GM12878 (cell line): ENCODE measurements around the gene ADAMTS17. TPM values are rescaled to one million over a fixed set of nuclear protein-coding genes. Genes with fewer than 3 reads are reported as not detected.

Experiments
- ATAC-seq: fragments of 200-7000 bp; cut with Tn5 transposase; 3 replicates; pipeline ENCODE4 v1.9.1; 2020; ENCODE audit warnings: mild to moderate bottlenecking, moderate library complexity
- BruUV-seq: library from RNA; stranded (reverse); fragments of 400-500 nt; replicated peaks from 2 replicates; lab custom pipeline; 2021; lab: Mats Ljungman, UMichigan
- CTCF ChIA-PET: fragments of 300-600 bp; sonication (Branson Sonifier 250); formaldehyde crosslinking; extraction: SDS; loops from one replicate; lab custom pipeline; 2021; ENCODE audit warnings: inconsistent platforms; lab: Yijun Ruan, JAX
- POLR2A ChIA-PET: fragments of 350-600 bp; formaldehyde crosslinking; extraction: SDS; loops from one replicate; lab custom pipeline; 2021; ENCODE audit warnings: inconsistent platforms; lab: Charles Lee
- RAD21 ChIA-PET: fragments of 300-600 bp; sonication (Branson Sonifier 250); formaldehyde crosslinking; loops from one replicate; lab custom pipeline; 2023; ENCODE audit warnings: antibody characterized with exemption; ENCODE audit not compliant: unreplicated experiment; lab: Charles Lee
- SMC1A ChIA-PET: fragments of 300-600 bp; sonication (Branson Sonifier 250); formaldehyde crosslinking; loops from one replicate; lab custom pipeline; 2023; ENCODE audit not compliant: unreplicated experiment, uncharacterized antibody; lab: Charles Lee
- DNase-seq: peaks from one replicate; pipeline ENCODE4 v3.0.0-alpha.2; 2011; ENCODE audit warnings: low read depth, low spot score
- FAIRE-seq: peaks from 3 replicates; lab custom pipeline; 2011; peaks lifted over from hg19 to GRCh38; lab: Jason Lieb, UNC
- H2AFZ ChIP-seq: 2 replicates; pipeline ENCODE4 v1.6.0; 2011; ENCODE audit warnings: low read depth, low read length, control low read depth; ENCODE audit not compliant: control insufficient read depth
- H3K27ac ChIP-seq: 2 replicates; pipeline ENCODE4 v1.5.1; 2011; ENCODE audit warnings: control low read depth; ENCODE audit not compliant: control insufficient read depth, insufficient read depth
- H3K27me3 ChIP-seq, 2 experiments: replicated peaks in 1 of 2; 2 replicates each; pipeline versions ENCODE4 v1.6.0 to v1.6.1; 2011; ENCODE audit warnings: low read length in 1 of 2; ENCODE audit not compliant: control insufficient read depth in 2 of 2, insufficient read depth in 2 of 2
- H3K36me3 ChIP-seq, 2 experiments: 2 replicates each; pipeline ENCODE4 v1.5.1; 2011; ENCODE audit warnings: low read length in 1 of 2; ENCODE audit not compliant: control insufficient read depth in 2 of 2, insufficient read depth in 2 of 2
- H3K4me1 ChIP-seq: 2 replicates; pipeline ENCODE4 v1.6.1; 2011; ENCODE audit warnings: mild to moderate bottlenecking, low read length, moderate library complexity, mixed read lengths; ENCODE audit not compliant: control insufficient read depth, insufficient read depth
- H3K4me2 ChIP-seq: 2 replicates; pipeline ENCODE4 v1.6.0; 2011; ENCODE audit warnings: control low read depth; ENCODE audit not compliant: control insufficient read depth, insufficient read depth
- H3K4me3 ChIP-seq: fragments of 200-600 bp; sonication (generic); 2 replicates; pipeline ENCODE4 v1.5.1; 2016
- H3K79me2 ChIP-seq: 2 replicates; pipeline ENCODE4 v1.6.0; 2011; ENCODE audit warnings: low read length; ENCODE audit not compliant: control insufficient read depth, insufficient read depth
- H3K9ac ChIP-seq: 2 replicates; pipeline ENCODE4 v1.8.0; 2011; ENCODE audit warnings: low read length, control low read depth, mixed read lengths; ENCODE audit not compliant: control insufficient read depth, insufficient read depth
- H3K9me3 ChIP-seq: replicated peaks from 3 replicates; pipeline ENCODE4 v1.5.1; 2011; ENCODE audit warnings: mild to moderate bottlenecking, low read length; ENCODE audit not compliant: control insufficient read depth, insufficient read depth
- H4K20me1 ChIP-seq: 2 replicates; pipeline ENCODE4 v1.6.0; 2011; ENCODE audit not compliant: control insufficient read depth, insufficient read depth
- BACH1 ChIP-seq: fragments of 450-650 bp; IDR thresholded peaks from 2 replicates; pipeline ENCODE4 v1.6.1; 2017; ENCODE audit warnings: mild to moderate bottlenecking, borderline replicate concordance
- BCL11A ChIP-seq: IDR thresholded peaks from 2 replicates; pipeline ENCODE4 v1.6.1; 2011; ENCODE audit warnings: low read depth, low read length
- CBFB ChIP-seq: IDR thresholded peaks from 2 replicates; pipeline ENCODE4 v1.6.1; 2016; ENCODE audit warnings: antibody characterized with exemption, low read depth
- CBX5 ChIP-seq: sonication (generic); IDR thresholded peaks from 2 replicates; pipeline ENCODE4 v1.6.1; 2016; ENCODE audit warnings: low read depth, moderate library complexity, mild to moderate bottlenecking, inconsistent platforms
- CHD1 ChIP-seq: IDR thresholded peaks from 2 replicates; pipeline ENCODE4 v1.6.1; 2012; ENCODE audit warnings: low read depth, low read length, improper control_type of control experiment
- EED ChIP-seq: sonication (generic); IDR thresholded peaks from 2 replicates; pipeline ENCODE4 v1.6.1; 2016; ENCODE audit warnings: antibody characterized with exemption, low read depth
- IRF5 ChIP-seq: fragments of 450-650 bp; IDR thresholded peaks from 2 replicates; pipeline ENCODE4 v1.6.1; 2017; ENCODE audit warnings: borderline replicate concordance
- KLF5 ChIP-seq: fragments of 450-650 bp; IDR thresholded peaks from 2 replicates; pipeline ENCODE4 v1.6.1; 2014; ENCODE audit warnings: mild to moderate bottlenecking; ENCODE audit not compliant: partially characterized antibody
- NR2C2 ChIP-seq: IDR thresholded peaks from 2 replicates; pipeline ENCODE4 v1.6.1; 2011; ENCODE audit warnings: borderline replicate concordance, low read depth; ENCODE audit not compliant: control insufficient read depth, insufficient read length
- POLR2A ChIP-seq: IDR thresholded peaks from 2 replicates; pipeline ENCODE4 v1.6.1; 2011; ENCODE audit warnings: low read depth, mild to moderate bottlenecking, low read length
- RUNX3 ChIP-seq: IDR thresholded peaks from 2 replicates; pipeline ENCODE4 v1.6.1; 2012; ENCODE audit warnings: low read length, inconsistent platforms
- SREBF1 ChIP-seq: IDR thresholded peaks from 2 replicates; pipeline ENCODE4 v1.6.1; 2012; ENCODE audit warnings: mild to moderate bottlenecking, low read length
- SRF ChIP-seq, 2 experiments: IDR thresholded peaks; 2 replicates each; pipeline ENCODE4 v1.6.1; 2011; ENCODE audit warnings: low read depth in 2 of 2, low read length in 2 of 2, mild to moderate bottlenecking in 1 of 2, moderate library complexity in 1 of 2
- ZBTB4 ChIP-seq: fragments of 450-650 bp; formaldehyde crosslinking; IDR thresholded peaks from 2 replicates; pipeline ENCODE4 v1.4.0; 2022; ENCODE audit warnings: mild to moderate bottlenecking, moderate library complexity
- ZNF24 ChIP-seq: fragments of 450-650 bp; IDR thresholded peaks from 2 replicates; pipeline ENCODE4 v1.6.1; 2017; ENCODE audit warnings: antibody characterized with exemption, mild to moderate bottlenecking
- WGBS: methylation state at CpG from one replicate; pipeline ENCODE4 v1.1.6; 2016; ENCODE audit warnings: low lambda C conversion rate; ENCODE audit not compliant: insufficient replicate concordance, insufficient coverage; ENCODE audit errors: missing lambda C conversion rate; 5-methylcytosine and 5-hydroxymethylcytosine counted together
- in situ Hi-C: fragments of 300-500 bp; cut with MboI; formaldehyde crosslinking; loops from 9 replicates; pipeline ENCODE4 v1.14.3; 2018; ENCODE audit warnings: mixed read lengths
- intact Hi-C: fragments of 100-400 bp; cut with micrococcal nuclease; formaldehyde crosslinking; loops from one replicate; pipeline ENCODE4 v1.14.2; 2022; ENCODE audit not compliant: unreplicated experiment
- polyA plus RNA-seq, 11 experiments: library from polyadenylated mRNA; depleted of rRNA in 4 of 11; unstranded in 6 of 11; stranded (reverse) in 5 of 11; fragments of >200 nt; fragmentation: Nextera tagmentation in 4 of 11; fragmentation: Illumina TruSeq in 1 of 11; extraction: Ambion mirVana in 4 of 11; extraction: Trizol in 1 of 11; gene quantifications; 1 replicate in 1 of 11; 2 replicates in 10 of 11; pipeline versions ENCODE4 v1.2.1 to v1.2.3, GENCODE V29; 2011 to 2016; ENCODE audit warnings: inconsistent platforms in 2 of 11, missing spikeins in 2 of 11, low read depth in 1 of 11
- total RNA-seq, 4 experiments: library from RNA; depleted of rRNA in 3 of 4; stranded (reverse); fragments of >200 nt in 3 of 4; fragmentation: Illumina TruSeq in 1 of 4; extraction: Trizol in 1 of 4; gene quantifications; 2 replicates each; pipeline versions ENCODE4 v1.2.1 to v1.2.3, GENCODE V29; 2013 to 2021
- TF ChIP-seq, protein P1 (sequence below): fragments of 450-650 bp; IDR thresholded peaks from 2 replicates; pipeline ENCODE4 v1.6.1; 2018; ENCODE audit warnings: mild to moderate bottlenecking, low read depth, moderate library complexity; ENCODE audit not compliant: partially characterized antibody

ADAMTS17 gene
- total and polyA plus RNA-seq, 10 of the 15 experiments (the other 5 are each of a cell fraction or from before 2014, with no cell fraction given): 0.04 to 0.50 (median 0.10) TPM; not detected in 4

DNA sequence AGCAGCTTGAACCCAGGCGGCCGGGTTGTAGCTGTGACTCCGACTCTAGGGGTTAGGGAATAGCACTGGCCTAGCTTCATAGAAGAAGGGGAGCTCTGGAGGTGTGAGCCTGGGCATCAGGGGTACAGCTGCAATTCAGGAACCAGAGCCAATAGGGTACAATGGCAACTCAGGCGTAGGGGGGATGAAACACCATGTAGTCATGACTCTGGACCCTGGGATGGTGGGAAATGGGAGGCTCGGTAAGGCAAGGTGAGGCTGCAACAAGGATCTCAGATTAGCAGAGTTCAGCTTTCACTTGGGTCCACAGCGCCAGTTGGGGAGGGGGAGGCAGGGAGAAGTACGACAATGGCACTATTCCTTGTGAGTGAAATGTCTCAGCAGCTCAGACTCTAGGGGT is 398.3 kb downstream of the ADAMTS17 start:
- H3K36me3 ChIP-seq: no peaks in the 10 kb centered on the region
- no peak overlapping the region for H3K4me2 ChIP-seq
- no peak overlapping the region for H2AFZ ChIP-seq
- intact Hi-C loops (no loop called here), in situ Hi-C loops (no loop called here)
- ATAC-seq (no peak), DNase-seq (no peak), FAIRE-seq (no peak)
- H3K79me2 ChIP-seq: no peaks in the 10 kb centered on the region
- no peaks in the 10 kb centered on the region for H3K4me1 ChIP-seq
- RAD21 ChIA-PET: no interaction called here
- SMC1A ChIA-PET: no interaction called here
- no peak overlapping the region for H3K4me3 ChIP-seq
- POLR2A ChIA-PET: no interaction called here
- WGBS: 37% methylated on average over 7 of the region's 7 CpGs
- BruUV-seq: no TSS peak
- no peak overlapping the region for H3K9ac ChIP-seq
- no peaks in the 10 kb centered on the region for H3K27me3 ChIP-seq
- CTCF ChIA-PET: no interaction called here
- H3K27ac ChIP-seq: no peak overlapping the region
- H4K20me1 ChIP-seq: no peaks in the 10 kb centered on the region
- TF ChIP-seq CBX5: no peak
- no peak for TF ChIP-seq SREBF1
- no peak for TF ChIP-seq BCL11A
- TF ChIP-seq ZNF24: no peak
- no peak for TF ChIP-seq SRF (IDR thresholded peaks at IDR 0.05; ENCODE audit: low read depth in 2 of 2, low read length in 2 of 2)
- no peak for TF ChIP-seq ZBTB4 (CRISPR knock-in tag)
- TF ChIP-seq POLR2A: no peak
- TF ChIP-seq KLF5: no peak
- TF ChIP-seq CHD1: no peak
- TF ChIP-seq BACH1: no peak
- no peak for TF ChIP-seq NR2C2
- no peak for TF ChIP-seq CBFB
- TF ChIP-seq, protein P1, sequence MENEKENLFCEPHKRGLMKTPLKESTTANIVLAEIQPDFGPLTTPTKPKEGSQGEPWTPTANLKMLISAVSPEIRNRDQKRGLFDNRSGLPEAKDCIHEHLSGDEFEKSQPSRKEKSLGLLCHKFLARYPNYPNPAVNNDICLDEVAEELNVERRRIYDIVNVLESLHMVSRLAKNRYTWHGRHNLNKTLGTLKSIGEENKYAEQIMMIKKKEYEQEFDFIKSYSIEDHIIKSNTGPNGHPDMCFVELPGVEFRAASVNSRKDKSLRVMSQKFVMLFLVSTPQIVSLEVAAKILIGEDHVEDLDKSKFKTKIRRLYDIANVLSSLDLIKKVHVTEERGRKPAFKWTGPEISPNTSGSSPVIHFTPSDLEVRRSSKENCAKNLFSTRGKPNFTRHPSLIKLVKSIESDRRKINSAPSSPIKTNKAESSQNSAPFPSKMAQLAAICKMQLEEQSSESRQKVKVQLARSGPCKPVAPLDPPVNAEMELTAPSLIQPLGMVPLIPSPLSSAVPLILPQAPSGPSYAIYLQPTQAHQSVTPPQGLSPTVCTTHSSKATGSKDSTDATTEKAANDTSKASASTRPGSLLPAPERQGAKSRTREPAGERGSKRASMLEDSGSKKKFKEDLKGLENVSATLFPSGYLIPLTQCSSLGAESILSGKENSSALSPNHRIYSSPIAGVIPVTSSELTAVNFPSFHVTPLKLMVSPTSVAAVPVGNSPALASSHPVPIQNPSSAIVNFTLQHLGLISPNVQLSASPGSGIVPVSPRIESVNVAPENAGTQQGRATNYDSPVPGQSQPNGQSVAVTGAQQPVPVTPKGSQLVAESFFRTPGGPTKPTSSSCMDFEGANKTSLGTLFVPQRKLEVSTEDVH: no peak
- TF ChIP-seq EED: no peak
- no peak for TF ChIP-seq RUNX3
- no peak for TF ChIP-seq IRF5
- H3K9me3 ChIP-seq: no peaks in the 10 kb centered on the region; the same call in 1 of the 3 replicates
